CD4-positive, alpha-beta T cell (primary cell): ENCODE measurements around the gene NFE2L2. TPM values are rescaled to one million over a fixed set of nuclear protein-coding genes. Genes with fewer than 3 reads are reported as not detected.

Source experiments
- ATAC-seq: fragments of 200-7000 bp; cut with Tn5 transposase; one replicate; pipeline ENCODE4 v1.10.0; 2022; ENCODE audit warnings: mild to moderate bottlenecking; ENCODE audit not compliant: poor library complexity
- CTCF ChIA-PET: fragments of 350-600 bp; sonication (Branson Sonifier 250); formaldehyde crosslinking; loops from one replicate; lab custom pipeline; 2021; ENCODE audit warnings: antibody characterized with exemption, inconsistent platforms; lab: Charles Lee
- POLR2A ChIA-PET: fragments of 350-600 bp; sonication (Branson Sonifier 250); formaldehyde crosslinking; loops from one replicate; lab custom pipeline; 2021; ENCODE audit warnings: antibody characterized with exemption, inconsistent platforms; lab: Charles Lee
- DNase-seq, 14 experiments: peaks; one replicate each; pipeline ENCODE4 v3.0.0-alpha.2; 2013 to 2020; ENCODE audit warnings: mixed read lengths in 2 of 14
- H3K27ac ChIP-seq, 2 donors: one replicate each; pipeline versions ENCODE4 v1.5.1 to v1.7.0; 2013; ENCODE audit warnings: low read length in 2 of 2, low read depth in 1 of 2, mild to moderate bottlenecking in 1 of 2
- H3K27me3 ChIP-seq, 2 experiments: 1 replicate in 1 of 2; 2 replicates in 1 of 2; pipeline versions ENCODE4 v1.6.1 to v1.7.0; 2013; ENCODE audit warnings: low read length in 2 of 2, control low read depth in 1 of 2, mild to moderate bottlenecking in 1 of 2, moderate library complexity in 1 of 2; ENCODE audit not compliant: insufficient read depth in 2 of 2, control insufficient read depth in 1 of 2
- H3K36me3 ChIP-seq: one replicate; pipeline ENCODE4 v1.6.1; 2013; ENCODE audit warnings: low read length, control low read depth; ENCODE audit not compliant: insufficient read depth
- H3K4me1 ChIP-seq: one replicate; pipeline ENCODE4 v1.6.1; 2013; ENCODE audit warnings: low read length, control low read depth; ENCODE audit not compliant: insufficient read depth
- H3K4me3 ChIP-seq: one replicate; pipeline ENCODE4 v1.5.1; 2013; ENCODE audit warnings: mild to moderate bottlenecking, low read length, moderate library complexity
- H3K9me3 ChIP-seq, 2 experiments: 1 replicate in 1 of 2; 2 replicates in 1 of 2; pipeline versions ENCODE4 v1.6.1 to v1.7.0; 2013; ENCODE audit warnings: low read length in 2 of 2, mild to moderate bottlenecking in 2 of 2, control low read depth in 1 of 2, moderate library complexity in 1 of 2; ENCODE audit not compliant: control insufficient read depth in 1 of 2, insufficient read depth in 1 of 2
- H3K27ac Mint-ChIP-seq: one replicate; pipeline ENCODE4 v1.8.0; 2020; ENCODE audit warnings: mixed read lengths
- H3K27me3 Mint-ChIP-seq: one replicate; pipeline ENCODE4 v1.8.0; 2021; ENCODE audit warnings: mixed read lengths
- H3K36me3 Mint-ChIP-seq: one replicate; pipeline ENCODE4 v1.8.0; 2021; ENCODE audit warnings: low read depth, mixed read lengths
- H3K4me1 Mint-ChIP-seq: one replicate; pipeline ENCODE4 v1.8.0; 2021; ENCODE audit warnings: low read depth, mixed read lengths
- H3K4me3 Mint-ChIP-seq: one replicate; pipeline ENCODE4 v1.8.0; 2020; ENCODE audit warnings: mild to moderate bottlenecking, mixed read lengths
- H3K9me3 Mint-ChIP-seq: one replicate; pipeline ENCODE4 v1.8.0; 2020; ENCODE audit warnings: mixed read lengths
- intact Hi-C, 2 experiments: fragments of 100-400 bp; cut with DNase I in 1 of 2; cut with micrococcal nuclease in 1 of 2; formaldehyde crosslinking; loops; one replicate each; pipeline versions ENCODE4 v1.15.1 to v1.9.0; 2023 to 2025; cut with DNase I, micrococcal nuclease
- total RNA-seq, 174 experiments: library from RNA in 2 of 174; stranded (reverse) in 2 of 174; gene quantifications; one replicate each; pipeline ENCODE4 v1.2.3 and lab custom pipeline; 2021 to 2026
- TF ChIP-seq, protein P1 (sequence below): fragments of 200-600 bp; IDR thresholded peaks from one replicate; pipeline ENCODE4 v1.8.0; 2022; ENCODE audit warnings: antibody characterized with exemption, mild to moderate bottlenecking

Gene NFE2L2
- total RNA-seq, 2 experiments from 2014 or later, result 53.3 to 57.8 TPM

GRCh38 chr2:177284531-177284930 is 20.0 kb upstream of the NFE2L2 start:
- DNase-seq (no peak), ATAC-seq (no peak)
- H3K36me3 ChIP-seq, result no peaks in the 10 kb centered on the region
- H3K4me3 ChIP-seq, result no peak overlapping the region
- POLR2A ChIA-PET, result interaction anchor here (2.4 kb wide), 1 partner anchor 20 kb away, joined by 29 read pairs; the partner anchor contains the start of gene NFE2L2
- peaks cover 4% of the 10 kb centered on the region for H3K4me1 Mint-ChIP-seq
- intact Hi-C loops, result no loop called here
- no peak overlapping the region for H3K27ac ChIP-seq
- no peak overlapping the region for H3K4me3 Mint-ChIP-seq
- no peak overlapping the region for H3K27ac Mint-ChIP-seq
- TF ChIP-seq, protein P1, sequence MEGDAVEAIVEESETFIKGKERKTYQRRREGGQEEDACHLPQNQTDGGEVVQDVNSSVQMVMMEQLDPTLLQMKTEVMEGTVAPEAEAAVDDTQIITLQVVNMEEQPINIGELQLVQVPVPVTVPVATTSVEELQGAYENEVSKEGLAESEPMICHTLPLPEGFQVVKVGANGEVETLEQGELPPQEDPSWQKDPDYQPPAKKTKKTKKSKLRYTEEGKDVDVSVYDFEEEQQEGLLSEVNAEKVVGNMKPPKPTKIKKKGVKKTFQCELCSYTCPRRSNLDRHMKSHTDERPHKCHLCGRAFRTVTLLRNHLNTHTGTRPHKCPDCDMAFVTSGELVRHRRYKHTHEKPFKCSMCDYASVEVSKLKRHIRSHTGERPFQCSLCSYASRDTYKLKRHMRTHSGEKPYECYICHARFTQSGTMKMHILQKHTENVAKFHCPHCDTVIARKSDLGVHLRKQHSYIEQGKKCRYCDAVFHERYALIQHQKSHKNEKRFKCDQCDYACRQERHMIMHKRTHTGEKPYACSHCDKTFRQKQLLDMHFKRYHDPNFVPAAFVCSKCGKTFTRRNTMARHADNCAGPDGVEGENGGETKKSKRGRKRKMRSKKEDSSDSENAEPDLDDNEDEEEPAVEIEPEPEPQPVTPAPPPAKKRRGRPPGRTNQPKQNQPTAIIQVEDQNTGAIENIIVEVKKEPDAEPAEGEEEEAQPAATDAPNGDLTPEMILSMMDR, result no peak
- H3K9me3 ChIP-seq, result no peaks in the 10 kb centered on the region
- no peaks in the 10 kb centered on the region for H3K9me3 Mint-ChIP-seq
- H3K36me3 Mint-ChIP-seq, result no peaks in the 10 kb centered on the region
- H3K4me1 ChIP-seq, result no peaks in the 10 kb centered on the region
- no peaks in the 10 kb centered on the region for H3K27me3 Mint-ChIP-seq
- H3K27me3 ChIP-seq, result no peaks in the 10 kb centered on the region
- CTCF ChIA-PET, result no interaction called here

DNA sequence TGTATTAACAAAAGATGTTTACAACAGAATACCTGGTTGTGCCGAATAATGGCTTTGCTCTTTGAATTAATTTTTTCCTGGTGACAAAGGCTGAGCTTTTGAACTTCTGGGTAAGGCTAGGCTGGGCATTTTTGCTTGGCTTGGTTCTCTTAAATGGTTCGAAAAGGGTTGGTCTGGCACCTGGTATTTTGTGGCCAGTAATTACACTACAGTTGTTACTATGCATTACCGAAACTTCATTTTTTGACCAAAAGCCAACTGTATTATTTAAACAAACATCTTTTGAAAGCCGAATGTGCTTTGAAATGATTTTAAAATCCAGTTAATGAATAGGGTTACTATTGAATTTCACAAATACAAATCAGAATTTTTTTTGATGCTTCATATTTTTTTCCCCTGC is 19.4 kb upstream of the NFE2L2 start:
- Mint-ChIP-seq H3K4me1 (no peaks in the 10 kb centered on the region), H3K27me3 (no peaks in the 10 kb centered on the region), H3K9me3 (no peaks in the 10 kb centered on the region), H3K36me3 (no peaks in the 10 kb centered on the region), H3K27ac (no peak overlapping the region), H3K4me3 (no peak overlapping the region)
- no peaks in the 10 kb centered on the region for H3K36me3 ChIP-seq
- no peaks in the 10 kb centered on the region for H3K4me1 ChIP-seq
- CTCF ChIA-PET, result interaction anchor here (0.7 to 0.8 kb wide), 2 partner anchors 93 to 119 kb away, joined by 3 read pairs; no protein-coding TSS in a partner anchor
- intact Hi-C loops, result no loop called here
- DNase-seq (no peak), ATAC-seq (no peak)
- no peak overlapping the region for H3K27ac ChIP-seq
- H3K27me3 ChIP-seq, result no peaks in the 10 kb centered on the region
- TF ChIP-seq, protein P1, result no peak
- H3K9me3 ChIP-seq, result no peaks in the 10 kb centered on the region
- POLR2A ChIA-PET, result interaction anchor here (6.4 kb wide), 1 partner anchor 19 kb away, joined by 59 read pairs; the partner anchor contains the start of gene NFE2L2
- H3K4me3 ChIP-seq, result no peak overlapping the region

DNA sequence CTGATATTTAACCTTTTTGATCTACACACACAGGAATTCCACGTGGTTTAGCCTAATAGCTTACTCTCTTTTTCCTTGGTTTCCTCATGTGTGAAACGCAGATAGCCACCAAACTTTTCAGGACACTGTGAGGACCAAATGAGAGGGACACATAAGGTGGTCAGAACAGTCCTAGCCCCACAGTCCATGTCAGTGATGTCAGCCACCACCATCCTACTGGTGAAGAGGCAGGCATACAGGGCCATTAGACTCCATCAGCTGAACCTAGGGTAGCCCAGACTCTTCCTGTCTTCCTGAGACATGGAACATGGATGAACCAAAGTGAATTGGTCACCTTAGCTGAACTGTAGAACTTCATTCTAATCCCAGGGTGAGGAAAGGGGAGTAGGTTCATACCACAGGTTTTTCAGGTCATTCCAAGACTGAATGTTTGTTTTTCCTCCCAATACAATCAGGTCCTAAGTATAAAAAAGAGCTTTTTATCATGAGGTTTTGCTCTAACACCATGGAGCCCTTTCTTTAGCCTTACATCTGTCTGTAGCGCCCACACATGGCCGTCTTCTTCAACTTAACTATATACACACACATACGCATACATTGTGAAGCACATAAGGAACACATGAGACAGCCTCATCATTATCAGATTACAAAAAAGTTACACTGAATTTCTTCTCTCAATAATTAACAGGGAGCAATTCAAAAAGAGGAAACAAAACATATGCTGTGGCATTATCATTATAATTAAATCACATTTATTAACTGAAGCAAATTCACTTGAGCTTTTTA is 18.5 kb upstream of the NFE2L2 start:
- H3K27ac ChIP-seq, result no peak overlapping the region
- Mint-ChIP-seq H3K9me3 (no peaks in the 10 kb centered on the region), H3K4me3 (no peak overlapping the region), H3K36me3 (no peaks in the 10 kb centered on the region), H3K27ac (no peak overlapping the region), H3K4me1 (no peaks in the 10 kb centered on the region), H3K27me3 (no peaks in the 10 kb centered on the region)
- TF ChIP-seq, protein P1, result no peak
- intact Hi-C loops, result no loop called here
- H3K4me1 ChIP-seq, result no peaks in the 10 kb centered on the region
- no peak for DNase-seq
- POLR2A ChIA-PET, result interaction anchor here (1.1 to 6.4 kb wide), 2 partner anchors 18 to 118 kb away, joined by 3 to 59 read pairs; partner anchors contain the start of gene NFE2L2
- no peaks in the 10 kb centered on the region for H3K9me3 ChIP-seq
- CTCF ChIA-PET, result interaction anchor here (0.7 to 1.6 kb wide), 4 partner anchors 92 to 134 kb away, joined by 3 to 6 read pairs (median 3); no protein-coding TSS in a partner anchor
- H3K27me3 ChIP-seq, result no peaks in the 10 kb centered on the region
- ATAC-seq, result no peak
- no peaks in the 10 kb centered on the region for H3K36me3 ChIP-seq
- H3K4me3 ChIP-seq, result no peak overlapping the region
